Karpas-422 (cell line): ENCODE measurements around the gene ABCF2. TPM values are rescaled to one million over a fixed set of nuclear protein-coding genes. Genes with fewer than 3 reads are reported as not detected.

Experiments used
- DNase-seq: peaks from one replicate; pipeline ENCODE4 v3.0.0-alpha.2; 2015
- H2AFZ ChIP-seq: fragments of 200-600 bp; sonication (generic); 2 replicates; pipeline ENCODE4 v1.6.1; 2014; ENCODE audit warnings: antibody characterized with exemption, low read length, mixed read lengths
- H3K27ac ChIP-seq: fragments of 200-600 bp; sonication (generic); 2 replicates; pipeline ENCODE4 v1.5.1; 2014; ENCODE audit warnings: mild to moderate bottlenecking, low read length, moderate library complexity
- H3K27me3 ChIP-seq: fragments of 200-600 bp; sonication (generic); 2 replicates; pipeline ENCODE4 v1.6.1; 2014; ENCODE audit warnings: low read length, mixed read lengths
- H3K36me3 ChIP-seq: fragments of 200-600 bp; sonication (generic); 2 replicates; pipeline ENCODE4 v1.6.1; 2014; ENCODE audit warnings: low read length, mixed read lengths; ENCODE audit not compliant: insufficient read depth
- H3K4me1 ChIP-seq: fragments of 200-600 bp; sonication (generic); 2 replicates; pipeline ENCODE4 v1.6.1; 2014; ENCODE audit warnings: mild to moderate bottlenecking, low read length, mixed read lengths
- H3K4me2 ChIP-seq: fragments of 200-600 bp; sonication (generic); 2 replicates; pipeline ENCODE4 v1.6.1; 2014; ENCODE audit warnings: low read length, low read depth, mild to moderate bottlenecking; ENCODE audit not compliant: poor library complexity, severe bottlenecking
- H3K4me3 ChIP-seq: fragments of 200-600 bp; sonication (generic); 2 replicates; pipeline ENCODE4 v1.5.1; 2014; ENCODE audit warnings: mild to moderate bottlenecking, antibody characterized with exemption, low read length, mixed read lengths
- H3K79me2 ChIP-seq: fragments of 200-600 bp; sonication (generic); 2 replicates; pipeline ENCODE4 v1.6.1; 2014; ENCODE audit warnings: mild to moderate bottlenecking, low read length, mixed read lengths
- H3K9ac ChIP-seq: fragments of 200-600 bp; sonication (generic); 2 replicates; pipeline ENCODE4 v1.6.0; 2014; ENCODE audit warnings: low read length
- H3K9me2 ChIP-seq: fragments of 200-600 bp; sonication (generic), shearing (Covaris generic); replicated peaks from 2 replicates; pipeline ENCODE4 v1.6.0; 2014; ENCODE audit warnings: mild to moderate bottlenecking, low read length, moderate library complexity; ENCODE audit not compliant: insufficient read depth
- H3K9me3 ChIP-seq: fragments of 300-700, 200-600 bp; sonication (generic); 2 replicates; pipeline ENCODE4 v1.6.1; 2014; ENCODE audit warnings: low read length, mixed read lengths
- H4K20me1 ChIP-seq: fragments of 200-600 bp; sonication (generic); 2 replicates; pipeline ENCODE4 v1.6.1; 2014; ENCODE audit warnings: mild to moderate bottlenecking, antibody characterized with exemption, low read length, low read depth; ENCODE audit not compliant: insufficient read depth
- total RNA-seq: library from RNA; depleted of rRNA; stranded (reverse); fragments of >200 nt; shearing (Covaris generic); gene quantifications from 2 replicates; pipeline ENCODE4 v1.2.3, GENCODE V29; 2014; ENCODE audit warnings: low replicate concordance

Gene ABCF2
- total RNA-seq, 1 experiment from 2014 or later, result 31.2 TPM

- Histone ChIP-seq H3K79me2 (no peaks in the 10 kb centered on the region), H2AFZ (no peak overlapping the region), H3K9ac (no peak overlapping the region), H4K20me1 (no peaks in the 10 kb centered on the region), H3K27ac (no peak overlapping the region), H3K9me2 (no peaks in the 10 kb centered on the region), H3K4me2 (no peak overlapping the region), H3K9me3 (no peaks in the 10 kb centered on the region), H3K27me3 (no peaks in the 10 kb centered on the region), H3K4me3 (no peak overlapping the region), H3K36me3 (no peaks in the 10 kb centered on the region), H3K4me1 (no peaks in the 10 kb centered on the region)
- DNase-seq, result no peak
These were observed 51.2 kb downstream of the ABCF2 start for GRCh38 chr7:151175793-151176311.

GRCh38 chr7:151175047-151175792 lies 51.8 kb downstream of the ABCF2 start:
- H3K4me1 ChIP-seq, result no peaks in the 10 kb centered on the region
- H3K27me3 ChIP-seq, result no peaks in the 10 kb centered on the region
- no peak overlapping the region for H3K9ac ChIP-seq
- H3K27ac ChIP-seq, result no peak overlapping the region
- DNase-seq, result no peak
- H3K4me2 ChIP-seq, result no peak overlapping the region
- no peaks in the 10 kb centered on the region for H3K79me2 ChIP-seq
- H3K4me3 ChIP-seq, result no peak overlapping the region
- no peaks in the 10 kb centered on the region for H3K9me3 ChIP-seq
- H3K36me3 ChIP-seq, result no peaks in the 10 kb centered on the region
- no peaks in the 10 kb centered on the region for H4K20me1 ChIP-seq
- H3K9me2 ChIP-seq, result no peaks in the 10 kb centered on the region
- H2AFZ ChIP-seq, result no peak overlapping the region

GRCh38 chr7:151174246-151175046 lies 52.6 kb downstream of the ABCF2 start:
- Histone ChIP-seq H3K9me3 (no peaks in the 10 kb centered on the region), H3K9ac (no peak overlapping the region), H3K4me3 (no peak overlapping the region), H3K79me2 (no peaks in the 10 kb centered on the region), H3K27ac (no peak overlapping the region), H2AFZ (no peak overlapping the region), H4K20me1 (no peaks in the 10 kb centered on the region), H3K4me2 (no peak overlapping the region), H3K9me2 (no peaks in the 10 kb centered on the region), H3K36me3 (no peaks in the 10 kb centered on the region), H3K27me3 (no peaks in the 10 kb centered on the region), H3K4me1 (no peaks in the 10 kb centered on the region)
- DNase-seq, result no peak

GRCh38 chr7:151173386-151174245 lies 53.4 kb downstream of the ABCF2 start:
- Histone ChIP-seq H3K4me3 (no peak overlapping the region), H4K20me1 (no peaks in the 10 kb centered on the region), H3K9me3 (no peaks in the 10 kb centered on the region), H3K27ac (no peak overlapping the region), H3K9me2 (no peaks in the 10 kb centered on the region), H3K36me3 (no peaks in the 10 kb centered on the region), H2AFZ (no peak overlapping the region), H3K27me3 (no peaks in the 10 kb centered on the region), H3K4me2 (no peak overlapping the region), H3K79me2 (no peaks in the 10 kb centered on the region), H3K9ac (no peak overlapping the region), H3K4me1 (no peaks in the 10 kb centered on the region)
- no peak for DNase-seq

GRCh38 chr7:151172273-151173141 lies 54.5 kb downstream of the ABCF2 start:
- no peak overlapping the region for H3K27ac ChIP-seq
- H2AFZ ChIP-seq, result no peak overlapping the region
- no peaks in the 10 kb centered on the region for H3K9me2 ChIP-seq
- H3K36me3 ChIP-seq, result no peaks in the 10 kb centered on the region
- no peaks in the 10 kb centered on the region for H4K20me1 ChIP-seq
- H3K9me3 ChIP-seq, result no peaks in the 10 kb centered on the region
- H3K79me2 ChIP-seq, result no peaks in the 10 kb centered on the region
- DNase-seq, result peak; percentile 84
- H3K9ac ChIP-seq, result no peak overlapping the region
- H3K4me2 ChIP-seq, result no peak overlapping the region
- H3K27me3 ChIP-seq, result no peaks in the 10 kb centered on the region
- no peaks in the 10 kb centered on the region for H3K4me1 ChIP-seq
- no peak overlapping the region for H3K4me3 ChIP-seq

- no peaks in the 10 kb centered on the region for H3K9me3 ChIP-seq
- no peak overlapping the region for H3K27ac ChIP-seq
- H2AFZ ChIP-seq, result no peak overlapping the region
- no peaks in the 10 kb centered on the region for H4K20me1 ChIP-seq
- H3K9ac ChIP-seq, result no peak overlapping the region
- H3K27me3 ChIP-seq, result no peaks in the 10 kb centered on the region
- H3K9me2 ChIP-seq, result no peaks in the 10 kb centered on the region
- no peak overlapping the region for H3K4me3 ChIP-seq
- H3K79me2 ChIP-seq, result no peaks in the 10 kb centered on the region
- no peaks in the 10 kb centered on the region for H3K36me3 ChIP-seq
- H3K4me2 ChIP-seq, result no peak overlapping the region
- no peaks in the 10 kb centered on the region for H3K4me1 ChIP-seq
- no peak for DNase-seq
These were observed 58.2 kb downstream of the ABCF2 start for GRCh38 chr7:151168787-151169162.

GRCh38 chr7:151168003-151168786 lies 58.8 kb downstream of the ABCF2 start:
- H2AFZ ChIP-seq, result no peak overlapping the region
- no peaks in the 10 kb centered on the region for H3K9me2 ChIP-seq
- no peaks in the 10 kb centered on the region for H4K20me1 ChIP-seq
- no peak overlapping the region for H3K27ac ChIP-seq
- H3K9ac ChIP-seq, result no peak overlapping the region
- no peak overlapping the region for H3K4me2 ChIP-seq
- H3K4me1 ChIP-seq, result no peaks in the 10 kb centered on the region
- no peak overlapping the region for H3K4me3 ChIP-seq
- DNase-seq, result no peak
- H3K9me3 ChIP-seq, result no peaks in the 10 kb centered on the region
- H3K36me3 ChIP-seq, result no peaks in the 10 kb centered on the region
- no peaks in the 10 kb centered on the region for H3K27me3 ChIP-seq
- no peaks in the 10 kb centered on the region for H3K79me2 ChIP-seq
